HepG2 (cell line): ENCODE data around the gene SZRD1. TPM values are rescaled to one million over a fixed set of nuclear protein-coding genes. Genes with fewer than 3 reads are reported as not detected.

ENCODE experiments used
- ATAC-seq: fragments of 200-7000 bp; cut with Tn5 transposase; 3 replicates; pipeline ENCODE4 v1.9.1; 2020; ENCODE audit warnings: mild to moderate bottlenecking, moderate library complexity
- BruUV-seq: library from RNA; stranded (reverse); fragments of 400-500 nt; replicated peaks from 2 replicates; lab custom pipeline; 2021; lab: Mats Ljungman, UMichigan
- CTCF ChIA-PET: fragments of 300-600 bp; formaldehyde crosslinking; extraction: SDS; loops from one replicate; lab custom pipeline; 2021; ENCODE audit warnings: low total read pairs, inconsistent platforms, low intra/inter-chr PET ratio; lab: Yijun Ruan, JAX
- POLR2A ChIA-PET: fragments of 350-600 bp; sonication (Branson Sonifier 250); formaldehyde crosslinking; loops from one replicate; lab custom pipeline; 2020; ENCODE audit warnings: antibody characterized with exemption, inconsistent platforms; lab: Yijun Ruan, JAX
- DNase-seq: peaks from one replicate; pipeline ENCODE4 v3.0.0-alpha.2; 2015; ENCODE audit warnings: low spot score
- FAIRE-seq: peaks from 3 replicates; lab custom pipeline; 2011; peaks lifted over from hg19 to GRCh38; lab: Jason Lieb, UNC
- H2AFZ ChIP-seq: one replicate; pipeline ENCODE4 v1.6.1; 2011; ENCODE audit warnings: low read length, inconsistent platforms
- H3K27ac ChIP-seq: fragments of 300-600 bp; 3 replicates; pipeline ENCODE4 v1.8.0; 2011; ENCODE audit warnings: mixed run types, mild to moderate bottlenecking, mixed read lengths, low read length, inconsistent platforms; ENCODE audit not compliant: insufficient read depth; ENCODE audit errors: extremely low read length
- H3K27me3 ChIP-seq, 2 experiments: fragments of 200-600 bp in 1 of 2; 2 replicates in 1 of 2; 3 replicates in 1 of 2; pipeline versions ENCODE4 v1.6.0 to v1.8.0; 2011; ENCODE audit warnings: low read length in 2 of 2, mild to moderate bottlenecking in 2 of 2, moderate library complexity in 2 of 2, inconsistent platforms in 1 of 2; ENCODE audit not compliant: insufficient read depth in 2 of 2, control insufficient read depth in 1 of 2
- H3K36me3 ChIP-seq, 2 experiments: fragments of 200-600 bp in 1 of 2; replicated peaks in 1 of 2; 2 replicates in 1 of 2; 3 replicates in 1 of 2; pipeline versions ENCODE4 v1.5.1 to v1.8.0; 2011; ENCODE audit warnings: low read length in 2 of 2, inconsistent platforms in 1 of 2; ENCODE audit not compliant: insufficient read depth in 2 of 2, control insufficient read depth in 1 of 2
- H3K4me1 ChIP-seq: 2 replicates; pipeline ENCODE4 v1.5.1; 2012; ENCODE audit warnings: low read length, inconsistent platforms; ENCODE audit not compliant: insufficient read depth
- H3K4me2 ChIP-seq: 2 replicates; pipeline ENCODE4 v1.6.0; 2011; ENCODE audit warnings: low read depth, low read length, inconsistent platforms
- H3K4me3 ChIP-seq, 3 experiments: fragments of 200-600 bp in 1 of 3; sonication (generic), shearing (Covaris generic) in 1 of 3; replicated peaks in 1 of 3; 2 replicates each; pipeline ENCODE4 v1.5.1; 2011 to 2016; ENCODE audit warnings: low read length in 3 of 3, inconsistent platforms in 2 of 3, low read depth in 2 of 3, mild to moderate bottlenecking in 2 of 3, control low read depth in 1 of 3, mixed read lengths in 1 of 3; ENCODE audit not compliant: insufficient read depth in 1 of 3
- H3K79me2 ChIP-seq: one replicate; pipeline ENCODE4 v1.6.1; 2011; ENCODE audit warnings: low read length, inconsistent platforms; ENCODE audit not compliant: insufficient read depth
- H3K9ac ChIP-seq: 2 replicates; pipeline ENCODE4 v1.6.0; 2011; ENCODE audit warnings: mild to moderate bottlenecking, low read depth, low read length, inconsistent platforms; ENCODE audit not compliant: insufficient read depth
- H3K9me3 ChIP-seq: 2 replicates; pipeline ENCODE4 v1.5.1; 2012; ENCODE audit warnings: mild to moderate bottlenecking, low read length
- H4K20me1 ChIP-seq: 2 replicates; pipeline ENCODE4 v1.6.0; 2011; ENCODE audit warnings: inconsistent platforms, mild to moderate bottlenecking, low read length, moderate library complexity; ENCODE audit not compliant: insufficient read depth
- DPF2 ChIP-seq: sonication (generic); formaldehyde crosslinking; IDR thresholded peaks from 2 replicates; pipeline ENCODE4 v1.4.0; 2020; ENCODE audit warnings: mild to moderate bottlenecking, low read depth, missing genetic modification reagents, borderline replicate concordance
- FOXK1 ChIP-seq: sonication (generic); formaldehyde crosslinking; IDR thresholded peaks from 2 replicates; pipeline ENCODE4 v1.4.0; 2020; ENCODE audit warnings: low read depth, missing genetic modification reagents, borderline replicate concordance
- HMG20B ChIP-seq: conservative IDR thresholded peaks from 2 replicates; pipeline ENCODE4 v1.6.1; 2016; ENCODE audit warnings: missing genetic modification reagents, missing compliant biosample characterization
- HMGA1 ChIP-seq: sonication (generic); formaldehyde crosslinking; conservative IDR thresholded peaks from 2 replicates; pipeline ENCODE4 v1.4.0; 2020; ENCODE audit warnings: missing genetic modification reagents
- HOXA9 ChIP-seq: sonication (generic); formaldehyde crosslinking; IDR thresholded peaks from 2 replicates; pipeline ENCODE4 v1.8.1; 2022; ENCODE audit warnings: missing genetic modification reagents, mild to moderate bottlenecking, moderate library complexity, borderline replicate concordance
- KDM4B ChIP-seq: sonication (generic); formaldehyde crosslinking; IDR thresholded peaks from 2 replicates; pipeline ENCODE4 v1.4.0; 2020; ENCODE audit warnings: missing genetic modification reagents
- MTERF4 ChIP-seq: sonication (generic); formaldehyde crosslinking; IDR thresholded peaks from 2 replicates; pipeline ENCODE4 v1.8.0; 2023; ENCODE audit warnings: mild to moderate bottlenecking, missing genetic modification reagents
- NFKBIZ ChIP-seq: IDR thresholded peaks from 2 replicates; pipeline ENCODE4 v1.6.1; 2018; ENCODE audit warnings: missing genetic modification reagents, missing compliant biosample characterization
- PLRG1 ChIP-seq: fragments of 450-650 bp; conservative IDR thresholded peaks from 2 replicates; pipeline ENCODE4 v1.6.1; 2016
- RNF219 ChIP-seq: sonication (generic); formaldehyde crosslinking; IDR thresholded peaks from 2 replicates; pipeline ENCODE4 v1.5.0; 2020; ENCODE audit warnings: mild to moderate bottlenecking, missing genetic modification reagents
- RXRA ChIP-seq: sonication (generic); formaldehyde crosslinking; IDR thresholded peaks from 2 replicates; pipeline ENCODE4 v1.5.1; 2020; ENCODE audit warnings: missing genetic modification reagents
- STAT6 ChIP-seq: sonication (generic); formaldehyde crosslinking; IDR thresholded peaks from 2 replicates; pipeline ENCODE4 v1.4.0; 2020; ENCODE audit warnings: missing genetic modification reagents, mild to moderate bottlenecking, borderline replicate concordance
- ZBTB7A ChIP-seq: sonication (generic); formaldehyde crosslinking; IDR thresholded peaks from 2 replicates; pipeline ENCODE4 v1.8.0; 2022; ENCODE audit warnings: mild to moderate bottlenecking, missing genetic modification reagents
- ZNF570 ChIP-seq: sonication (generic); formaldehyde crosslinking; IDR thresholded peaks from 2 replicates; pipeline ENCODE4 v1.4.0; 2020; ENCODE audit warnings: mild to moderate bottlenecking, missing genetic modification reagents, borderline replicate concordance
- WGBS: methylation state at CpG from one replicate; pipeline ENCODE4 v1.1.6; 2017; ENCODE audit warnings: low lambda C conversion rate; 5-methylcytosine and 5-hydroxymethylcytosine counted together
- in situ Hi-C: cut with HindIII; loops from 2 replicates; pipeline ENCODE4 v1.10.0; 2017; ENCODE audit warnings: low pct_unique_long_range_greater_than_20kb; ENCODE audit not compliant: extremely low pct_ligation_motif_present
- intact Hi-C: fragments of 100-400 bp; cut with micrococcal nuclease; formaldehyde crosslinking; loops from one replicate; pipeline ENCODE4 v1.10.0; 2022; ENCODE audit not compliant: unreplicated experiment
- polyA plus RNA-seq, 8 experiments: library from polyadenylated mRNA; depleted of rRNA in 3 of 8; stranded (reverse) in 7 of 8; unstranded in 1 of 8; fragments of >200 nt; fragmentation: Illumina TruSeq in 4 of 8; extraction: Trizol in 4 of 8; gene quantifications; 2 replicates each; pipeline versions ENCODE4 v1.2.1 to v1.2.3, GENCODE V29; 2011 to 2016; ENCODE audit warnings: low read depth in 4 of 8, missing spikeins in 1 of 8, mixed read lengths in 1 of 8; ENCODE audit not compliant: insufficient read depth in 1 of 8
- total RNA-seq, 5 experiments: library from RNA; depleted of rRNA; stranded (reverse); fragments of >200 nt; fragmentation: Illumina TruSeq; extraction: Trizol; gene quantifications; 2 replicates each; pipeline ENCODE4 v1.2.3, GENCODE V29; 2016; ENCODE audit warnings: low read depth in 1 of 5

Gene SZRD1
- total and polyA plus RNA-seq, 2 of the 13 experiments (the other 11 are each of a cell fraction or from before 2014, with no cell fraction given): 28.5 to 41.4 TPM

GRCh38 chr1:16420424-16421118, 53.5 kb downstream of the SZRD1 start:
- TF ChIP-seq KDM4B (CRISPR knock-in tag): no peak
- no peak for TF ChIP-seq HOXA9
- no peak for TF ChIP-seq ZNF570
- no peak for TF ChIP-seq HMG20B (CRISPR knock-in tag)
- TF ChIP-seq ZBTB7A: no peak
- no peak for TF ChIP-seq PLRG1
- no peak for TF ChIP-seq MTERF4 (CRISPR knock-in tag)
- POLR2A ChIA-PET: no interaction called here
- Histone ChIP-seq H3K4me2 (no peak overlapping the region), H3K79me2 (no peaks in the 10 kb centered on the region), H3K36me3 (no peaks in the 10 kb centered on the region), H3K27ac (no peak overlapping the region), H3K9me3 (no peaks in the 10 kb centered on the region), H3K4me3 (no peak overlapping the region), H3K4me1 (peaks cover 21% of the 10 kb centered on the region), H2AFZ (no peak overlapping the region), H3K27me3 (no peaks in the 10 kb centered on the region), H3K9ac (no peak overlapping the region), H4K20me1 (no peaks in the 10 kb centered on the region)
- CTCF ChIA-PET: no interaction called here
- DNase-seq (no peak), ATAC-seq (no peak), FAIRE-seq (no peak)
- in situ Hi-C loops (no loop called here), intact Hi-C loops (loop anchor here (10.0 kb wide), 1 partner anchor 664 kb away; no protein-coding TSS in a partner anchor)
- WGBS: 56% methylated on average over 9 of the region's 9 CpGs
- no TSS peak for BruUV-seq

GRCh38 chr1:16421201-16421600, 54.2 kb downstream of the SZRD1 start:
- FAIRE-seq (no peak), ATAC-seq (no peak), DNase-seq (no peak)
- Histone ChIP-seq H4K20me1 (no peaks in the 10 kb centered on the region), H3K4me2 (no peak overlapping the region), H3K9me3 (no peaks in the 10 kb centered on the region), H3K27ac (no peak overlapping the region), H2AFZ (no peak overlapping the region), H3K9ac (no peak overlapping the region), H3K79me2 (no peaks in the 10 kb centered on the region), H3K4me3 (no peak overlapping the region), H3K36me3 (no peaks in the 10 kb centered on the region), H3K27me3 (no peaks in the 10 kb centered on the region), H3K4me1 (peaks cover 25% of the 10 kb centered on the region)
- intact Hi-C loops (loop anchor here (10.0 kb wide), 1 partner anchor 664 kb away; no protein-coding TSS in a partner anchor), in situ Hi-C loops (no loop called here)
- CTCF ChIA-PET: no interaction called here
- WGBS: 64% methylated on average over 7 of the region's 7 CpGs
- BruUV-seq: no TSS peak
- POLR2A ChIA-PET: no interaction called here
- no peak for TF ChIP-seq DPF2 (CRISPR knock-in tag)
- TF ChIP-seq NFKBIZ: no peak
- TF ChIP-seq RXRA (CRISPR knock-in tag): no peak
- no peak for TF ChIP-seq FOXK1
- no peak for TF ChIP-seq HMGA1
- TF ChIP-seq STAT6 (CRISPR knock-in tag): no peak
- no peak for TF ChIP-seq RNF219 (CRISPR knock-in tag)
